ENCODE measurements around the gene SLC1A3.

GRCh38 chr5:36670548-36670947 is 64.1 kb downstream of the SLC1A3 start:
- TF ChIP-seq CTCF (IDR thresholded peaks at IDR 0.05): no peak
- TF ChIP-seq EZH2phosphoT487 (IDR thresholded peaks at IDR 0.05): no peak
- TF ChIP-seq EZH2 (IDR thresholded peaks at IDR 0.05): no peak
